H54 (cell line): Measurements from ENCODE around the gene CDIPT.

ENCODE experiments used
- DNase-seq: peaks from one replicate; pipeline ENCODE4 v3.0.0; 2011; ENCODE audit warnings: low spot score, mixed read lengths; ENCODE audit not compliant: insufficient read length
- FAIRE-seq: peaks from 3 replicates; lab custom pipeline; 2011; peaks lifted over from hg19 to GRCh38; lab: Jason Lieb, UNC
- POLR2A ChIP-seq: IDR thresholded peaks from 2 replicates; pipeline ENCODE4 v1.6.1; 2011; ENCODE audit warnings: low read depth, mild to moderate bottlenecking, low read length

The CDIPT gene

GRCh38 chr16:29860218-29860617, 2.8 kb downstream of the CDIPT start:
- no peak for DNase-seq
- TF ChIP-seq POLR2A = no peak
- no peak for FAIRE-seq

GRCh38 chr16:29858974-29859373, 4.1 kb downstream of the CDIPT start:
- no peak for TF ChIP-seq POLR2A
- FAIRE-seq (no peak), DNase-seq (no peak)

GRCh38 chr16:29858149-29858849, 4.7 kb downstream of the CDIPT start:
- no peak for FAIRE-seq
- no peak for TF ChIP-seq POLR2A

GRCh38 chr16:29857133-29857760, 5.8 kb downstream of the CDIPT start:
- no peak for FAIRE-seq
- no peak for TF ChIP-seq POLR2A
- no peak for DNase-seq

More at GRCh38 chr16:29858149-29858849, 4.7 kb downstream of the CDIPT start:
- DNase-seq = no peak

- TF ChIP-seq POLR2A = no peak
- no peak for FAIRE-seq
- no peak for DNase-seq
Measured at GRCh38 chr16:29854520-29855100, 8.4 kb downstream of the CDIPT start.

- FAIRE-seq (no peak), DNase-seq (no peak)
- TF ChIP-seq POLR2A = no peak
Measured at GRCh38 chr16:29852654-29853053, 10.4 kb downstream of the CDIPT start.

GRCh38 chr16:29850998-29851397, 12.0 kb downstream of the CDIPT start:
- DNase-seq = no peak
- TF ChIP-seq POLR2A = no peak
- no peak for FAIRE-seq

- TF ChIP-seq POLR2A = no peak
- no peak for FAIRE-seq
- DNase-seq = no peak
Measured at GRCh38 chr16:29849505-29849904, 13.5 kb downstream of the CDIPT start.

GRCh38 chr16:29848420-29849297, 14.4 kb downstream of the CDIPT start:
- DNase-seq (peak; percentile 81), FAIRE-seq (no peak)
- no peak for TF ChIP-seq POLR2A

GRCh38 chr16:29845656-29846055, 17.4 kb downstream of the CDIPT start:
- no peak for TF ChIP-seq POLR2A
- FAIRE-seq = no peak
- no peak for DNase-seq

GRCh38 chr16:29844575-29845331, 18.3 kb downstream of the CDIPT start:
- TF ChIP-seq POLR2A = no peak
- no peak for DNase-seq
- FAIRE-seq = no peak

GRCh38 chr16:29843931-29844330, 19.1 kb downstream of the CDIPT start:
- TF ChIP-seq POLR2A = no peak
- DNase-seq (no peak), FAIRE-seq (no peak)

- TF ChIP-seq POLR2A = no peak
- DNase-seq (no peak), FAIRE-seq (no peak)
Measured at GRCh38 chr16:29842732-29843346, 20.2 kb downstream of the CDIPT start.
